DOHH2 (cell line): Measurements from ENCODE around the gene RP2.

Source experiments
- H3F3A ChIP-seq: fragments of 200-600 bp; sonication (generic), shearing (Covaris generic); 2 replicates; pipeline ENCODE4 v1.6.0; 2016; ENCODE audit warnings: antibody characterized with exemption, mild to moderate bottlenecking; ENCODE audit not compliant: control insufficient read depth, insufficient read depth
- H3K27ac ChIP-seq: fragments of 200-600 bp; sonication (generic); 2 replicates; pipeline ENCODE4 v1.5.1; 2014; ENCODE audit warnings: low read depth, mild to moderate bottlenecking, low read length, moderate library complexity
- H3K27me3 ChIP-seq: fragments of 200-600 bp; sonication (generic); 2 replicates; pipeline ENCODE4 v1.6.1; 2014; ENCODE audit warnings: mild to moderate bottlenecking, low read length, mixed read lengths; ENCODE audit not compliant: control insufficient read depth
- H3K36me3 ChIP-seq: fragments of 200-600 bp; sonication (generic); 2 replicates; pipeline ENCODE4 v1.6.1; 2014; ENCODE audit warnings: mild to moderate bottlenecking, low read length, moderate library complexity, mixed read lengths; ENCODE audit not compliant: control insufficient read depth
- H3K4me1 ChIP-seq: fragments of 200-600 bp; sonication (generic); 2 replicates; pipeline ENCODE4 v1.6.1; 2014; ENCODE audit warnings: mild to moderate bottlenecking, low read length, mixed read lengths; ENCODE audit not compliant: control insufficient read depth
- H3K4me2 ChIP-seq: fragments of 200-600 bp; sonication (generic); 2 replicates; pipeline ENCODE4 v1.6.0; 2014; ENCODE audit warnings: mild to moderate bottlenecking, low read length, moderate library complexity
- H3K4me3 ChIP-seq: fragments of 200-600 bp; sonication (generic); 2 replicates; pipeline ENCODE4 v1.5.1; 2014; ENCODE audit warnings: mild to moderate bottlenecking, low read length, mixed read lengths
- H3K79me2 ChIP-seq: fragments of 200-600 bp; sonication (generic); 2 replicates; pipeline ENCODE4 v1.6.1; 2014; ENCODE audit warnings: mild to moderate bottlenecking, low read length, mixed read lengths; ENCODE audit not compliant: control insufficient read depth
- H3K9me2 ChIP-seq: fragments of 200-600 bp; sonication (generic); replicated peaks from 2 replicates; pipeline ENCODE4 v1.6.1; 2014; ENCODE audit warnings: mild to moderate bottlenecking, low read length, mixed read lengths; ENCODE audit not compliant: control insufficient read depth
- H3K9me3 ChIP-seq: fragments of 200-600 bp; sonication (generic); 2 replicates; pipeline ENCODE4 v1.6.1; 2014; ENCODE audit warnings: antibody characterized with exemption, low read length, mixed read lengths; ENCODE audit not compliant: control insufficient read depth, insufficient read depth
- H4K20me1 ChIP-seq: fragments of 200-600 bp; sonication (generic); 2 replicates; pipeline ENCODE4 v1.6.0; 2014; ENCODE audit warnings: low read depth, mild to moderate bottlenecking, antibody characterized with exemption, low read length, moderate library complexity; ENCODE audit not compliant: control insufficient read depth, insufficient read depth
- EZH2phosphoT487 ChIP-seq: fragments of 200-600 bp; sonication (generic); IDR thresholded peaks from 2 replicates; pipeline ENCODE4 v1.6.1; 2017; ENCODE audit warnings: borderline replicate concordance, mild to moderate bottlenecking, antibody characterized with exemption, low read length, moderate library complexity, mixed read lengths
- TF ChIP-seq, protein P1 (sequence below): fragments of 200-600 bp; sonication (generic); IDR thresholded peaks from one replicate; pipeline ENCODE4 v1.5.1; 2014; ENCODE audit warnings: antibody characterized with exemption, mild to moderate bottlenecking, low read depth, low read length; ENCODE audit not compliant: poor library complexity, severe bottlenecking

Gene RP2

GRCh38 chrX:46803140-46803539 lies 33.7 kb upstream of the RP2 start:
- Histone ChIP-seq H3K4me3 (no peak overlapping the region), H3K4me1 (no peaks in the 10 kb centered on the region), H3K9me2 (no peaks in the 10 kb centered on the region), H3F3A (no peaks in the 10 kb centered on the region), H4K20me1 (no peaks in the 10 kb centered on the region), H3K9me3 (no peaks in the 10 kb centered on the region), H3K4me2 (no peak overlapping the region), H3K27me3 (no peaks in the 10 kb centered on the region), H3K36me3 (no peaks in the 10 kb centered on the region), H3K27ac (no peak overlapping the region), H3K79me2 (no peaks in the 10 kb centered on the region)
- TF ChIP-seq, protein P1, sequence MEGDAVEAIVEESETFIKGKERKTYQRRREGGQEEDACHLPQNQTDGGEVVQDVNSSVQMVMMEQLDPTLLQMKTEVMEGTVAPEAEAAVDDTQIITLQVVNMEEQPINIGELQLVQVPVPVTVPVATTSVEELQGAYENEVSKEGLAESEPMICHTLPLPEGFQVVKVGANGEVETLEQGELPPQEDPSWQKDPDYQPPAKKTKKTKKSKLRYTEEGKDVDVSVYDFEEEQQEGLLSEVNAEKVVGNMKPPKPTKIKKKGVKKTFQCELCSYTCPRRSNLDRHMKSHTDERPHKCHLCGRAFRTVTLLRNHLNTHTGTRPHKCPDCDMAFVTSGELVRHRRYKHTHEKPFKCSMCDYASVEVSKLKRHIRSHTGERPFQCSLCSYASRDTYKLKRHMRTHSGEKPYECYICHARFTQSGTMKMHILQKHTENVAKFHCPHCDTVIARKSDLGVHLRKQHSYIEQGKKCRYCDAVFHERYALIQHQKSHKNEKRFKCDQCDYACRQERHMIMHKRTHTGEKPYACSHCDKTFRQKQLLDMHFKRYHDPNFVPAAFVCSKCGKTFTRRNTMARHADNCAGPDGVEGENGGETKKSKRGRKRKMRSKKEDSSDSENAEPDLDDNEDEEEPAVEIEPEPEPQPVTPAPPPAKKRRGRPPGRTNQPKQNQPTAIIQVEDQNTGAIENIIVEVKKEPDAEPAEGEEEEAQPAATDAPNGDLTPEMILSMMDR, result peak; percentile 17
- TF ChIP-seq EZH2phosphoT487, result no peak

- Histone ChIP-seq H3K4me2 (no peak overlapping the region), H3K36me3 (no peaks in the 10 kb centered on the region), H4K20me1 (no peaks in the 10 kb centered on the region), H3F3A (no peaks in the 10 kb centered on the region), H3K4me1 (no peaks in the 10 kb centered on the region), H3K79me2 (no peaks in the 10 kb centered on the region), H3K4me3 (no peak overlapping the region), H3K27me3 (no peaks in the 10 kb centered on the region), H3K27ac (no peak overlapping the region), H3K9me2 (no peaks in the 10 kb centered on the region), H3K9me3 (no peaks in the 10 kb centered on the region)
- TF ChIP-seq, protein P1, result no peak
- no peak for TF ChIP-seq EZH2phosphoT487
These were observed 31.6 kb upstream of the RP2 start for GRCh38 chrX:46805270-46805669.

GRCh38 chrX:46811121-46811520 lies 25.7 kb upstream of the RP2 start:
- H3K4me3 ChIP-seq, result no peak overlapping the region
- H3K4me2 ChIP-seq, result no peak overlapping the region
- H3K4me1 ChIP-seq, result no peaks in the 10 kb centered on the region
- no peak overlapping the region for H3K27ac ChIP-seq
- no peaks in the 10 kb centered on the region for H3K27me3 ChIP-seq
- TF ChIP-seq, protein P1, result no peak
- no peak for TF ChIP-seq EZH2phosphoT487
- no peaks in the 10 kb centered on the region for H3K36me3 ChIP-seq
- no peaks in the 10 kb centered on the region for H3K9me2 ChIP-seq
- no peaks in the 10 kb centered on the region for H4K20me1 ChIP-seq
- no peaks in the 10 kb centered on the region for H3F3A ChIP-seq
- H3K79me2 ChIP-seq, result no peaks in the 10 kb centered on the region
- no peaks in the 10 kb centered on the region for H3K9me3 ChIP-seq

DNA sequence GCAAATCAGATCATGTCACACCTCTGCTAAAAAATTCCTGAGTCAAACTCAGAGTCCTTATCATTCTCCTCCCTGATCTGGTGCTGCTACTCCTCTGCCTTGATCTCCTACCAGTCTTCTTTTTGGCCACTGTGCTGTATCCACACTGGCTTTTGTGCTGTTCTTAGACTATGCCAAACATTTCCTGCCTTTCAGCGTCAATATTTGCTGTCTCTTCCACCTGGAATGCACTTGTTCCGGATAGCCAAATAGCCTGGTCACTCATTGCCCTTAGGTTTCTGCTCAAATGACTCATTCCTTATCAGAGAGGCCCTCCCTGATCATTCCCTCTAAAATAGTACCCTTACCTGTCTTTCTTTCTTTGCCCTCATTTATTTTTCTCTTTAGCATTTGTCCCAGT lies 24.4 kb upstream of the RP2 start:
- H3F3A ChIP-seq, result no peaks in the 10 kb centered on the region
- H3K36me3 ChIP-seq, result no peaks in the 10 kb centered on the region
- no peaks in the 10 kb centered on the region for H3K4me1 ChIP-seq
- no peaks in the 10 kb centered on the region for H4K20me1 ChIP-seq
- H3K27ac ChIP-seq, result no peak overlapping the region
- no peaks in the 10 kb centered on the region for H3K9me2 ChIP-seq
- H3K4me2 ChIP-seq, result no peak overlapping the region
- H3K4me3 ChIP-seq, result no peak overlapping the region
- no peak for TF ChIP-seq EZH2phosphoT487
- TF ChIP-seq, protein P1, result no peak
- no peaks in the 10 kb centered on the region for H3K9me3 ChIP-seq
- no peaks in the 10 kb centered on the region for H3K79me2 ChIP-seq
- H3K27me3 ChIP-seq, result no peaks in the 10 kb centered on the region
